Endothelial cell of umbilical vein (primary cell): ENCODE measurements around the gene B3GAT1. TPM values are rescaled to one million over a fixed set of nuclear protein-coding genes. Genes with fewer than 3 reads are reported as not detected.

Source experiments
- BruUV-seq: library from RNA; stranded (reverse); fragments of 400-500 nt; replicated peaks from 2 replicates; lab custom pipeline; 2021; lab: Mats Ljungman, UMichigan
- CTCF ChIA-PET: fragments of 300-600, 350-600 bp; sonication (Branson Sonifier 250); formaldehyde crosslinking; loops from one replicate; lab custom pipeline; 2021; ENCODE audit warnings: antibody characterized with exemption, inconsistent platforms; lab: Charles Lee
- POLR2A ChIA-PET: fragments of 300-600, 350-600 bp; sonication (Branson Sonifier 250); formaldehyde crosslinking; loops from one replicate; lab custom pipeline; 2021; ENCODE audit warnings: antibody characterized with exemption, inconsistent platforms; lab: Charles Lee
- DNase-seq: peaks from one replicate; pipeline ENCODE4 v3.0.0-alpha.2; 2011; ENCODE audit warnings: low read depth, low spot score
- FAIRE-seq: peaks from 2 replicates; lab custom pipeline; 2011; peaks lifted over from hg19 to GRCh38; lab: Jason Lieb, UNC
- H2AFZ ChIP-seq: 2 replicates; pipeline ENCODE4 v1.6.0; 2012; ENCODE audit warnings: low read depth, low read length, control low read depth, inconsistent platforms
- H3K27ac ChIP-seq: 2 replicates; pipeline ENCODE4 v1.5.1; 2011; ENCODE audit warnings: low read depth, mild to moderate bottlenecking, control low read depth, low read length, moderate library complexity; ENCODE audit not compliant: insufficient read depth
- H3K27me3 ChIP-seq, 2 experiments: 2 replicates each; pipeline versions ENCODE4 v1.6.0 to v1.6.1; 2011; ENCODE audit warnings: low read length in 2 of 2, mixed read lengths in 1 of 2; ENCODE audit not compliant: control insufficient read depth in 2 of 2, insufficient read depth in 2 of 2
- H3K36me3 ChIP-seq, 2 experiments: 2 replicates in 1 of 2; 3 replicates in 1 of 2; pipeline ENCODE4 v1.5.1; 2011; ENCODE audit warnings: low read length in 2 of 2, mild to moderate bottlenecking in 1 of 2, moderate library complexity in 1 of 2; ENCODE audit not compliant: control insufficient read depth in 2 of 2, insufficient read depth in 2 of 2; ENCODE audit errors: extremely low read depth in 1 of 2
- H3K4me1 ChIP-seq: 3 replicates; pipeline ENCODE4 v1.5.1; 2011; ENCODE audit warnings: mild to moderate bottlenecking, low read length; ENCODE audit not compliant: control insufficient read depth, insufficient read depth; ENCODE audit errors: extremely low read depth
- H3K4me2 ChIP-seq: 2 replicates; pipeline ENCODE4 v1.6.1; 2011; ENCODE audit warnings: low read length, control low read depth, mixed read lengths; ENCODE audit not compliant: insufficient read depth
- H3K4me3 ChIP-seq, 3 experiments: fragments of 200-600 bp in 1 of 3; sonication (generic), shearing (Covaris generic) in 1 of 3; replicated peaks in 1 of 3; 2 replicates each; pipeline ENCODE4 v1.5.1; 2011 to 2016; ENCODE audit warnings: control low read depth in 3 of 3, low read length in 3 of 3, mild to moderate bottlenecking in 2 of 3, inconsistent platforms in 1 of 3, low read depth in 1 of 3, moderate library complexity in 1 of 3; ENCODE audit not compliant: insufficient read depth in 1 of 3
- H3K79me2 ChIP-seq: 2 replicates; pipeline ENCODE4 v1.6.0; 2012; ENCODE audit warnings: low read length, inconsistent platforms; ENCODE audit not compliant: control insufficient read depth, insufficient read depth
- H3K9ac ChIP-seq: replicated peaks from 2 replicates; pipeline ENCODE3; 2011; ENCODE audit warnings: low read length, control low read depth; ENCODE audit not compliant: insufficient read depth; ENCODE audit errors: extremely low read depth
- H3K9me1 ChIP-seq: replicated peaks from 3 replicates; pipeline ENCODE4 v1.6.0; 2011; ENCODE audit warnings: mild to moderate bottlenecking, low read length; ENCODE audit not compliant: control insufficient read depth, insufficient read depth; ENCODE audit errors: extremely low read depth
- H3K9me3 ChIP-seq: replicated peaks from 2 replicates; pipeline ENCODE4 v1.5.1; 2012; ENCODE audit warnings: low read length, inconsistent platforms; ENCODE audit not compliant: control insufficient read depth, insufficient read depth
- H4K20me1 ChIP-seq: replicated peaks from 2 replicates; pipeline ENCODE3; 2011; ENCODE audit warnings: mild to moderate bottlenecking, low read length; ENCODE audit not compliant: control insufficient read depth, insufficient read depth; ENCODE audit errors: extremely low read depth
- CTCF ChIP-seq, 2 donors: IDR thresholded peaks; 1 replicate in 1 of 2; 2 replicates in 1 of 2; pipeline ENCODE4 v1.5.1; 2011; ENCODE audit warnings: low read length in 2 of 2, mild to moderate bottlenecking in 2 of 2, moderate library complexity in 2 of 2, control low read depth in 1 of 2, inconsistent platforms in 1 of 2, low read depth in 1 of 2; ENCODE audit not compliant: insufficient read depth in 1 of 2; ENCODE audit errors: extremely low read depth in 1 of 2
- GATA2 ChIP-seq: IDR thresholded peaks from 2 replicates; pipeline ENCODE4 v1.7.0; 2011; ENCODE audit warnings: low read depth, mild to moderate bottlenecking, moderate library complexity, mixed read lengths, low read length; ENCODE audit not compliant: insufficient read length, insufficient read depth
- JUN ChIP-seq: IDR thresholded peaks from 2 replicates; pipeline ENCODE4 v1.6.1; 2011; ENCODE audit warnings: borderline replicate concordance, low read depth; ENCODE audit not compliant: insufficient read length, insufficient read depth
- MYC ChIP-seq: IDR thresholded peaks from one replicate; pipeline ENCODE4 v1.6.1; 2011; ENCODE audit warnings: mild to moderate bottlenecking, low read depth, low read length
- POLR2AphosphoS5 ChIP-seq: IDR thresholded peaks from 2 replicates; pipeline ENCODE4 v1.6.1; 2012; ENCODE audit warnings: low read depth, mild to moderate bottlenecking, control low read depth, low read length, moderate library complexity; ENCODE audit not compliant: insufficient read depth
- dilution Hi-C: fragments of 300-500 bp; cut with MboI; formaldehyde crosslinking; loops from one replicate; pipeline ENCODE4 v1.15.0; 2019; ENCODE audit warnings: low sequenced_read_pairs; ENCODE audit not compliant: extremely low pct_ligation_motif_present
- intact Hi-C: fragments of 100-400 bp; cut with micrococcal nuclease; formaldehyde crosslinking; loops from one replicate; pipeline ENCODE4 v1.10.0; 2022
- polyA plus RNA-seq, 4 experiments: library from polyadenylated mRNA; depleted of rRNA in 3 of 4; stranded (reverse) in 3 of 4; unstranded in 1 of 4; fragments of >200 nt; gene quantifications; 2 replicates each; pipeline versions ENCODE4 v1.2.1 to v1.2.3, GENCODE V29; 2011 to 2012; ENCODE audit warnings: missing spikeins in 1 of 4
- total RNA-seq: library from RNA; stranded (reverse); gene quantifications from 2 replicates; pipeline ENCODE4 v1.2.3, GENCODE V29; 2021

Gene B3GAT1
- total and polyA plus RNA-seq, 2 donors (not counting 3 experiments of a cell fraction or from before 2014, with no cell fraction given): 0.01 TPM; not detected in 1

GRCh38 chr11:134376150-134376921 lies 35.7 kb downstream of the B3GAT1 start:
- intact Hi-C loops: no loop called here
- dilution Hi-C loops: no loop called here
- Histone ChIP-seq H3K79me2 (no peaks in the 10 kb centered on the region), H3K9me3 (no peaks in the 10 kb centered on the region), H3K27me3 (no peaks in the 10 kb centered on the region), H3K4me1 (no peaks in the 10 kb centered on the region), H4K20me1 (no peaks in the 10 kb centered on the region), H2AFZ (no peak overlapping the region), H3K4me2 (no peak overlapping the region), H3K36me3 (no peaks in the 10 kb centered on the region), H3K27ac (no peak overlapping the region), H3K4me3 (no peak overlapping the region), H3K9me1 (no peaks in the 10 kb centered on the region), H3K9ac (no peak overlapping the region)
- no peak for DNase-seq
- POLR2A ChIA-PET: interaction anchor here (0.7 kb wide), 1 partner anchor 387 kb away, joined by 3 read pairs; no protein-coding TSS in a partner anchor
- TF ChIP-seq JUN (no peak), CTCF (IDR thresholded peaks at IDR 0.05; ENCODE audit: extremely low read depth in 1 of 2, insufficient read depth in 1 of 2, low read depth in 1 of 2, low read length in 2 of 2) (no peak), POLR2AphosphoS5 (no peak), GATA2 (no peak), MYC (no peak)
- no peak for FAIRE-seq
- CTCF ChIA-PET: no interaction called here
- BruUV-seq: no TSS peak
